SK-N-MC (cell line): ENCODE results near the gene BEST4.

ENCODE experiments used
- EZH2 ChIP-seq: fragments of 200-600 bp; sonication (generic); IDR thresholded peaks from one replicate; pipeline ENCODE4 v1.6.1; 2017; ENCODE audit warnings: antibody characterized with exemption
- POLR2AphosphoS5 ChIP-seq: IDR thresholded peaks from 2 replicates; pipeline ENCODE4 v1.6.1; 2012; ENCODE audit warnings: mild to moderate bottlenecking, low read depth, low read length, borderline replicate concordance

GRCh38 chr1:44822981-44823451, 35.0 kb upstream of the BEST4 start:
- TF ChIP-seq EZH2, result no peak
- TF ChIP-seq POLR2AphosphoS5, result no peak
